B cell (primary cell): ENCODE data around the gene CEMIP. TPM values are rescaled to one million over a fixed set of nuclear protein-coding genes. Genes with fewer than 3 reads are reported as not detected.

Source experiments
- ATAC-seq: fragments of 200-7000 bp; cut with Tn5 transposase; one replicate; pipeline ENCODE4 v1.10.0; 2021; ENCODE audit warnings: low read depth, mild to moderate bottlenecking, moderate number of reproducible peaks, moderate library complexity
- CTCF ChIA-PET: fragments of 350-600 bp; sonication (Branson Sonifier 250); formaldehyde crosslinking; loops from one replicate; lab custom pipeline; 2021; ENCODE audit warnings: antibody characterized with exemption, inconsistent platforms; lab: Charles Lee
- POLR2A ChIA-PET: fragments of 350-600 bp; sonication (Branson Sonifier 250); formaldehyde crosslinking; loops from one replicate; lab custom pipeline; 2021; ENCODE audit warnings: antibody characterized with exemption; lab: Charles Lee
- DNase-seq: peaks from one replicate; pipeline ENCODE4 v3.0.0; 2013
- H2AFZ ChIP-seq: 2 replicates; pipeline ENCODE4 v1.6.1; 2012; ENCODE audit warnings: mild to moderate bottlenecking, low read depth, low read length; ENCODE audit not compliant: insufficient read depth, poor library complexity, severe bottlenecking
- H3K27ac ChIP-seq, 2 donors: 1 replicate in 1 of 2; 2 replicates in 1 of 2; pipeline ENCODE4 v1.5.1; 2012 to 2013; ENCODE audit warnings: low read length in 2 of 2, mild to moderate bottlenecking in 2 of 2, moderate library complexity in 1 of 2
- H3K27me3 ChIP-seq, 4 experiments: fragments of 200-600 bp in 1 of 4; sonication (generic) in 1 of 4; replicated peaks in 1 of 4; 1 replicate in 2 of 4; 2 replicates in 2 of 4; pipeline versions ENCODE4 v1.6.1 to v1.7.0; 2013 to 2016; ENCODE audit warnings: low read length in 3 of 4, mild to moderate bottlenecking in 2 of 4, mixed read lengths in 1 of 4, moderate library complexity in 1 of 4; ENCODE audit not compliant: insufficient read depth in 4 of 4, control insufficient read depth in 3 of 4; ENCODE audit errors: control extremely low read depth in 1 of 4
- H3K36me3 ChIP-seq, 2 experiments: replicated peaks in 1 of 2; 1 replicate in 1 of 2; 2 replicates in 1 of 2; pipeline versions ENCODE4 v1.6.1 to v1.7.1; 2013; ENCODE audit warnings: low read length in 1 of 2; ENCODE audit not compliant: insufficient read depth in 2 of 2, control insufficient read depth in 1 of 2; ENCODE audit errors: control extremely low read depth in 1 of 2, extremely low read depth in 1 of 2
- H3K4me1 ChIP-seq, 2 donors: fragments of 200-600 bp in 1 of 2; sonication (generic) in 1 of 2; 1 replicate in 1 of 2; 2 replicates in 1 of 2; pipeline versions ENCODE4 v1.5.1 to v1.6.1; 2013 to 2017; ENCODE audit warnings: low read length in 2 of 2; ENCODE audit not compliant: control insufficient read depth in 2 of 2, insufficient read depth in 2 of 2
- H3K4me2 ChIP-seq: replicated peaks from 2 replicates; pipeline ENCODE3; 2012; ENCODE audit warnings: mild to moderate bottlenecking, low read depth, low read length; ENCODE audit not compliant: poor library complexity, severe bottlenecking
- H3K4me3 ChIP-seq, 5 experiments: fragments of 200-600 bp in 1 of 5; sonication (generic) in 1 of 5; 1 replicate in 3 of 5; 2 replicates in 2 of 5; pipeline versions ENCODE4 v1.5.1 to v1.7.0; 2011 to 2016; ENCODE audit warnings: low read length in 4 of 5, mild to moderate bottlenecking in 4 of 5, low read depth in 2 of 5, control low read depth in 1 of 5, moderate library complexity in 1 of 5; ENCODE audit not compliant: insufficient read depth in 1 of 5; ENCODE audit errors: control extremely low read depth in 1 of 5, extremely low read depth in 1 of 5
- H3K79me2 ChIP-seq: fragments of 200-600 bp; sonication (generic); one replicate; pipeline ENCODE4 v1.6.0; 2016; ENCODE audit warnings: low read length; ENCODE audit not compliant: control insufficient read depth, insufficient read depth
- H3K9ac ChIP-seq: fragments of 200-600 bp; sonication (generic); 2 replicates; pipeline ENCODE4 v1.6.1; 2017; ENCODE audit warnings: mild to moderate bottlenecking, low read length, moderate library complexity
- H3K9me3 ChIP-seq, 3 donors: one replicate each; pipeline versions ENCODE4 v1.6.1 to v1.7.1; 2013; ENCODE audit warnings: low read length in 2 of 3; ENCODE audit not compliant: control insufficient read depth in 2 of 3, insufficient read depth in 1 of 3; ENCODE audit errors: control extremely low read depth in 1 of 3
- H4K20me1 ChIP-seq: 2 replicates; pipeline ENCODE4 v1.6.0; 2012; ENCODE audit warnings: mild to moderate bottlenecking, low read length; ENCODE audit not compliant: insufficient read depth, control insufficient read depth, poor library complexity, severe bottlenecking
- H3K27ac Mint-ChIP-seq: one replicate; pipeline ENCODE4 v1.8.0; 2021; ENCODE audit warnings: mixed read lengths
- H3K27me3 Mint-ChIP-seq: one replicate; pipeline ENCODE4 v1.8.0; 2021; ENCODE audit warnings: mixed read lengths
- H3K4me1 Mint-ChIP-seq: one replicate; pipeline ENCODE4 v1.8.0; 2021; ENCODE audit warnings: mixed read lengths
- H3K4me3 Mint-ChIP-seq: one replicate; pipeline ENCODE4 v1.8.0; 2021; ENCODE audit warnings: mixed read lengths
- H3K9me3 Mint-ChIP-seq: one replicate; pipeline ENCODE4 v1.8.0; 2022; ENCODE audit warnings: mixed read lengths; ENCODE audit not compliant: insufficient read depth
- EZH2 ChIP-seq: IDR thresholded peaks from 2 replicates; pipeline ENCODE4 v1.6.1; 2012; ENCODE audit warnings: borderline replicate concordance, low read depth, mild to moderate bottlenecking, moderate library complexity, low read length; ENCODE audit not compliant: insufficient read depth, poor library complexity, severe bottlenecking
- WGBS: methylation state at CpG from one replicate; pipeline ENCODE4 v1.1.5; 2013; ENCODE audit warnings: missing lambda C conversion rate; ENCODE audit not compliant: insufficient coverage; 5-methylcytosine and 5-hydroxymethylcytosine counted together
- intact Hi-C: fragments of 100-400 bp; cut with micrococcal nuclease; formaldehyde crosslinking; loops from one replicate; pipeline ENCODE4 v1.10.0; 2022
- polyA plus RNA-seq: library from polyadenylated mRNA; depleted of rRNA; stranded (reverse); fragments of >200 nt; gene quantifications from 2 replicates; pipeline ENCODE4 v1.2.3, GENCODE V29; 2012
- total RNA-seq, 2 donors: library from RNA; stranded (reverse); fragments of 120-200 nt in 1 of 2; gene quantifications; 1 replicate in 1 of 2; 2 replicates in 1 of 2; pipeline versions ENCODE4 v1.2.3 to v1.2.4, GENCODE V29; 2013 to 2022
- TF ChIP-seq, protein P1 (sequence below): fragments of 200-600 bp; IDR thresholded peaks from one replicate; pipeline ENCODE4 v1.8.0; 2022; ENCODE audit warnings: antibody characterized with exemption, mild to moderate bottlenecking

The CEMIP gene
- total and polyA plus RNA-seq, 2 donors (not counting 1 experiment from before 2014, with no cell fraction given), result 0.32 TPM; not detected in 1

GRCh38 chr15:80753161-80753560 lies 26.0 kb upstream of the CEMIP start:
- ATAC-seq, result no peak
- intact Hi-C loops, result no loop called here

DNA sequence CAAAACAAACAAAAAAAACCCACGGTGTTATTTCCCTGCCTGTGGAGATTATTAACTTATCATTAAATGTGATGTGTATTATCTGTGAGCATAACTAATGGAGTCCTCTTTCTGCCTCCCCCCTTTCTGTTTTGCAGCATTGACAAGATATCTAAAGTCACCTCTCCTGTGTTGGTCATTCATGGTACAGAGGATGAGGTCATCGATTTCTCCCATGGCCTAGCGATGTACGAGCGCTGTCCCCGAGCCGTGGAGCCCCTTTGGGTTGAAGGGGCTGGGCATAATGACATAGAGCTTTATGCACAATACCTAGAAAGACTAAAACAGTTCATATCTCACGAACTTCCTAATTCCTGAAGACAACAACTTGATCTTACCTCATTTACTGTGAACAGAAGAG lies 25.2 kb upstream of the CEMIP start:
- Histone ChIP-seq H2AFZ (no peak overlapping the region), H3K79me2 (no peaks in the 10 kb centered on the region), H3K4me1 (no peaks in the 10 kb centered on the region), H3K4me3 (no peak overlapping the region), H3K9me3 (no peaks in the 10 kb centered on the region), H3K4me2 (no peak overlapping the region), H3K36me3 (no peaks in the 10 kb centered on the region), H3K27me3 (no peaks in the 10 kb centered on the region), H4K20me1 (no peaks in the 10 kb centered on the region), H3K9ac (no peak overlapping the region), H3K27ac (no peak overlapping the region)
- intact Hi-C loops, result no loop called here
- H3K27me3 Mint-ChIP-seq, result peaks cover 8% of the 10 kb centered on the region
- ChIA-PET CTCF (interaction anchor here (1.0 kb wide), 1 partner anchor 23 kb away, joined by 5 read pairs; no protein-coding TSS in a partner anchor), POLR2A (no interaction called here)
- no peak for ATAC-seq
- no peak overlapping the region for H3K27ac Mint-ChIP-seq
- DNase-seq, result no peak
- peaks cover 1% of the 10 kb centered on the region for H3K4me1 Mint-ChIP-seq
- no peaks in the 10 kb centered on the region for H3K9me3 Mint-ChIP-seq
- no peak overlapping the region for H3K4me3 Mint-ChIP-seq
- TF ChIP-seq, protein P1, sequence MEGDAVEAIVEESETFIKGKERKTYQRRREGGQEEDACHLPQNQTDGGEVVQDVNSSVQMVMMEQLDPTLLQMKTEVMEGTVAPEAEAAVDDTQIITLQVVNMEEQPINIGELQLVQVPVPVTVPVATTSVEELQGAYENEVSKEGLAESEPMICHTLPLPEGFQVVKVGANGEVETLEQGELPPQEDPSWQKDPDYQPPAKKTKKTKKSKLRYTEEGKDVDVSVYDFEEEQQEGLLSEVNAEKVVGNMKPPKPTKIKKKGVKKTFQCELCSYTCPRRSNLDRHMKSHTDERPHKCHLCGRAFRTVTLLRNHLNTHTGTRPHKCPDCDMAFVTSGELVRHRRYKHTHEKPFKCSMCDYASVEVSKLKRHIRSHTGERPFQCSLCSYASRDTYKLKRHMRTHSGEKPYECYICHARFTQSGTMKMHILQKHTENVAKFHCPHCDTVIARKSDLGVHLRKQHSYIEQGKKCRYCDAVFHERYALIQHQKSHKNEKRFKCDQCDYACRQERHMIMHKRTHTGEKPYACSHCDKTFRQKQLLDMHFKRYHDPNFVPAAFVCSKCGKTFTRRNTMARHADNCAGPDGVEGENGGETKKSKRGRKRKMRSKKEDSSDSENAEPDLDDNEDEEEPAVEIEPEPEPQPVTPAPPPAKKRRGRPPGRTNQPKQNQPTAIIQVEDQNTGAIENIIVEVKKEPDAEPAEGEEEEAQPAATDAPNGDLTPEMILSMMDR, result no peak
- no peak for TF ChIP-seq EZH2
- WGBS, result 95% methylated on average over 4 of the region's 8 CpGs

More at GRCh38 chr15:80753161-80753560, 26.0 kb upstream of the CEMIP start:
- Histone ChIP-seq H3K9ac (no peak overlapping the region), H3K4me1 (no peaks in the 10 kb centered on the region), H3K79me2 (no peaks in the 10 kb centered on the region), H4K20me1 (no peaks in the 10 kb centered on the region), H3K9me3 (no peaks in the 10 kb centered on the region), H3K4me3 (no peak overlapping the region), H3K4me2 (no peak overlapping the region), H3K27ac (no peak overlapping the region), H3K27me3 (no peaks in the 10 kb centered on the region), H2AFZ (no peak overlapping the region), H3K36me3 (no peaks in the 10 kb centered on the region)
- Mint-ChIP-seq H3K4me3 (no peak overlapping the region), H3K9me3 (no peaks in the 10 kb centered on the region), H3K4me1 (peaks cover 1% of the 10 kb centered on the region), H3K27ac (no peak overlapping the region), H3K27me3 (peaks cover 1% of the 10 kb centered on the region)
- ChIA-PET CTCF (no interaction called here), POLR2A (no interaction called here)
- WGBS, result no CpG with 5 or more reads among the region's 2 CpGs
- DNase-seq, result no peak
- TF ChIP-seq EZH2, result no peak
- TF ChIP-seq, protein P1, result no peak
